VCaP (cell line): ENCODE measurements around the gene COLEC12.

Source experiments
- H3K27ac ChIP-seq: fragments of 450-650 bp; 2 replicates; pipeline ENCODE4 v1.5.1; 2017
- TF ChIP-seq, protein P1 (sequence below): fragments of 450-650 bp; conservative IDR thresholded peaks from 2 replicates; pipeline ENCODE4 v1.5.1; 2017; ENCODE audit warnings: mild to moderate bottlenecking, moderate library complexity

Gene COLEC12

DNA sequence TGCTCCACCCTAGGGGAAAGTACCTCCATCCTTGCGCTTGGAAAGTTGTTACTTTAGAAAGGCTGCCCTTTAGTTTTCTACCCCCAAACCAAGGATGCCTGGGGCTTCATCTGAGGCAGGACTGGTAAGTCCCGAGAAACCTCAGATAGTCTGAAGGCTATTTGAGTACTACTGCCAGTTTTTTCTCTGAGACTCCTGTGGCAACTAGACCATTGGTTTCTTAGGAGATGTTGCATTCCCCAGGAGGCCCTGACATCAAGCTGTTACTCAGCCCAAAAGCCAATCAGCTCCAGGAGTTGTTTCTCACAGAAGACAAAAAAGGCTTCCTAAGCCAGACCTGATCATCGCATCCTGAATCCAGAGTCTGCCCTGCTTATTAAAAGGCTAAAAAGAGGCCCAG is 67.2 kb downstream of the COLEC12 start:
- TF ChIP-seq, protein P1, sequence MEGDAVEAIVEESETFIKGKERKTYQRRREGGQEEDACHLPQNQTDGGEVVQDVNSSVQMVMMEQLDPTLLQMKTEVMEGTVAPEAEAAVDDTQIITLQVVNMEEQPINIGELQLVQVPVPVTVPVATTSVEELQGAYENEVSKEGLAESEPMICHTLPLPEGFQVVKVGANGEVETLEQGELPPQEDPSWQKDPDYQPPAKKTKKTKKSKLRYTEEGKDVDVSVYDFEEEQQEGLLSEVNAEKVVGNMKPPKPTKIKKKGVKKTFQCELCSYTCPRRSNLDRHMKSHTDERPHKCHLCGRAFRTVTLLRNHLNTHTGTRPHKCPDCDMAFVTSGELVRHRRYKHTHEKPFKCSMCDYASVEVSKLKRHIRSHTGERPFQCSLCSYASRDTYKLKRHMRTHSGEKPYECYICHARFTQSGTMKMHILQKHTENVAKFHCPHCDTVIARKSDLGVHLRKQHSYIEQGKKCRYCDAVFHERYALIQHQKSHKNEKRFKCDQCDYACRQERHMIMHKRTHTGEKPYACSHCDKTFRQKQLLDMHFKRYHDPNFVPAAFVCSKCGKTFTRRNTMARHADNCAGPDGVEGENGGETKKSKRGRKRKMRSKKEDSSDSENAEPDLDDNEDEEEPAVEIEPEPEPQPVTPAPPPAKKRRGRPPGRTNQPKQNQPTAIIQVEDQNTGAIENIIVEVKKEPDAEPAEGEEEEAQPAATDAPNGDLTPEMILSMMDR: no peak
- H3K27ac ChIP-seq: no peak overlapping the region

DNA sequence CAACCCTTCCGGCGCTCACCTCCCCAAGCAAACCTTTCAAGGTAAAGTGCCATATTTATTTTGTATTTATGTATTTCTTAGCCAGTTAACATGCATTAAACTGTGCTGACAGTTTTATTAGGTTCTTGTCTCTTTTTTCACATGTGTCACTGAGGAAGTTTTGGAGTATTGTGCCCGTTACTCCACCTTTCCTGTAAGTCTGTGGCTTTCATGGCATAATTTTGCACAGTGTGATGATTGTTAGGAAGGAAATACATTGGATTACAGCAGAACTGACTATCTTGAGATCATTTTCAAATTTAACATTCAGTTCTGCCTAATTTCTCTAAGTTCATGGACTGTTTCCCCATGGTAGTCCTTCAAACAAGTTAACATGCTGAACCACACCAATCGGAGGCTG is 67.7 kb downstream of the COLEC12 start:
- no peak overlapping the region for H3K27ac ChIP-seq
- TF ChIP-seq, protein P1: no peak

DNA sequence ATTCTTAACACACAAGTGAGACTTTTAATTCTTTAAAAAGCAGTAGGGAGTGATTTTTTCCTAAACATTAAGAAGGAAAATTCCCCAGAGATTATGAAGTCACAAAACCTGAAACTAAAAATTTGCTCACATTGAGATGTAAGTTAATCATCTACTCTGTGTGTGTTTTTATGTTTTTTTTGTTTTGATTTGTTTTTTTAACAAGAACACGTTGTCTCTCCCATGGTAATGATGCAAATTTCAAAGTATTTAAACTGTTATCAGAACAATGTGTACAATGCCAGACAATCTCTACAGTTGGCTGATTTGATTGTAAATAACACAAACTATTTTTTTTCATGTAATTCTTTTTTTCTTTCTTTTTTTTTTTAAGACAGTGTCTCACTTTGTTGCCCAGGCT is 71.5 kb downstream of the COLEC12 start:
- TF ChIP-seq, protein P1: no peak
- peak overlapping the region; percentile 53 for H3K27ac ChIP-seq

DNA sequence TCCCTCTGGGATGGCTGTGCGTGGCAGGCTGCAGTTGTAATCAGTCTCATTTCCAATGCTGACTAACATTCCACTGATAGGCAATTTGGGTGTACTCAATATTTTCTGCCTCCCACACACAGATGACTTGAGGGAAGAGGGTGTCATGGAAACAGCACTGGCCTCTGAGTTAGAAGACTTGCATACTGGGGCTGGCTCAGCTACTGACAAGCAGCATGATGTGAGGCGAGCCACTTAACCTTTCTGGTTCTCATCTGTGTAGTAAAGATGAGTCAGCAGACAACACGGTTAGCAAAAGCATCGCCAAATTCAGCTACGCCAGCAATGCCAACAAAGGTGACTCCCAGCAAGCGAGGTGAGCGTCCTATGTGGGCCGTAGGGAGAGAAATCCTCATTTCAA is 73.5 kb downstream of the COLEC12 start:
- TF ChIP-seq, protein P1: no peak
- no peak overlapping the region for H3K27ac ChIP-seq

DNA sequence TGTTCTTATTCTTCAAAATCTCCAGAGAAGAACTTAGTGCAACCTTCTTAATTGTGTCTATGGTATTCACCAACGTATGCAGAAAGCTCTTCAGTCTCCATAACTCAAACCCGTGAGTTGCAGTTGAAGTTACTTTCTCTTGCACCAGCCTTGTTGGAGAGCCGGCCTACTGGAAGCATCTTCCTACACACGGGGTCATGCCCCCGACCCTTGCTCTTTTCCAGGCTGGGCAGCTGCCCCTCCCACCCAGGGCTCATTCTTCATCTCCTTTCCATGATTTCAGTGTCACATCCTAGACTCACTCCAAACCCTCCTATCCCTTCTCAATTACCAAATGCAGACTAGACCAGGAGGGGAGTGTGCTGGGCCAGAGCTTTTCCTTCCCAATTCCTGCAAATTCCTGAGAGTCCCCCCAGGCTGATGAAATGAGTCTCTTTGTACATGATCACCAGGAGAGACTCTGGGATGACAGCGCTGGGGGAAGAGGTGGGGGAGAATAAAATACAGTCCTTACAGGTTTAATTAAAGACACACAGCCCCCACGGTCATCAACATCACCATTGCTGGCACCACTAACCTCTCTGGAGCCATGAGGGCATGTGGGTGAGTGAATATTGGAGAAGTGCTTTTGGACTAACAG is 75.3 kb downstream of the COLEC12 start:
- no peak overlapping the region for H3K27ac ChIP-seq
- TF ChIP-seq, protein P1: no peak

GRCh38 chr18:424668-425067 is 75.8 kb downstream of the COLEC12 start:
- no peak overlapping the region for H3K27ac ChIP-seq
- TF ChIP-seq, protein P1: no peak

GRCh38 chr18:424071-424661 is 76.3 kb downstream of the COLEC12 start:
- H3K27ac ChIP-seq: no peak overlapping the region
- TF ChIP-seq, protein P1: no peak
